Trophoblast cell (in vitro differentiated cells and primary cell): ENCODE data around the gene PRR5.

Experiments
- DNase-seq, 2 donors: peaks; one replicate each; pipeline ENCODE4 v3.0.0-alpha.2; 2016
- H2AFZ ChIP-seq: 2 replicates; pipeline ENCODE4 v1.6.1; 2013; ENCODE audit warnings: low read length, moderate library complexity, mild to moderate bottlenecking; ENCODE audit not compliant: insufficient read depth, poor library complexity
- H2AK5ac ChIP-seq: 2 replicates; pipeline ENCODE4 v1.6.1; 2013; ENCODE audit warnings: mild to moderate bottlenecking, low read length
- H2BK120ac ChIP-seq: 2 replicates; pipeline ENCODE4 v1.6.1; 2013; ENCODE audit warnings: low read length, mild to moderate bottlenecking, moderate library complexity; ENCODE audit not compliant: insufficient read depth, poor library complexity
- H2BK12ac ChIP-seq: 2 replicates; pipeline ENCODE4 v1.6.1; 2013; ENCODE audit warnings: mild to moderate bottlenecking, low read length, moderate library complexity
- H2BK5ac ChIP-seq: 2 replicates; pipeline ENCODE4 v1.6.1; 2013; ENCODE audit warnings: low read length, low read depth, moderate library complexity, mild to moderate bottlenecking; ENCODE audit not compliant: poor library complexity
- H3K14ac ChIP-seq: 2 replicates; pipeline ENCODE4 v1.6.1; 2013; ENCODE audit warnings: mild to moderate bottlenecking, low read length
- H3K18ac ChIP-seq: 2 replicates; pipeline ENCODE4 v1.6.1; 2013; ENCODE audit warnings: mild to moderate bottlenecking, low read length
- H3K23ac ChIP-seq: 2 replicates; pipeline ENCODE4 v1.6.1; 2013; ENCODE audit warnings: low read length
- H3K27ac ChIP-seq: 2 replicates; pipeline ENCODE4 v1.5.1; 2013; ENCODE audit warnings: low read depth, mild to moderate bottlenecking, inconsistent platforms, low read length, moderate library complexity
- H3K27me3 ChIP-seq: 2 replicates; pipeline ENCODE4 v1.6.1; 2013; ENCODE audit warnings: inconsistent platforms, mild to moderate bottlenecking, low read length, moderate library complexity; ENCODE audit not compliant: insufficient read depth
- H3K36me3 ChIP-seq, 2 experiments: 1 replicate in 1 of 2; 2 replicates in 1 of 2; pipeline ENCODE4 v1.6.1; 2013; ENCODE audit warnings: low read length in 2 of 2, mild to moderate bottlenecking in 2 of 2, moderate library complexity in 1 of 2; ENCODE audit not compliant: insufficient read depth in 2 of 2, control insufficient read depth in 1 of 2
- H3K4ac ChIP-seq: 2 replicates; pipeline ENCODE4 v1.6.1; 2013; ENCODE audit warnings: low read depth, mild to moderate bottlenecking, low read length, moderate library complexity
- H3K4me1 ChIP-seq, 2 experiments: 1 replicate in 1 of 2; 2 replicates in 1 of 2; pipeline ENCODE4 v1.6.1; 2013; ENCODE audit warnings: low read length in 2 of 2, mild to moderate bottlenecking in 2 of 2, moderate library complexity in 1 of 2; ENCODE audit not compliant: insufficient read depth in 2 of 2, control insufficient read depth in 1 of 2
- H3K4me2 ChIP-seq: 2 replicates; pipeline ENCODE4 v1.6.1; 2013; ENCODE audit warnings: inconsistent platforms, mild to moderate bottlenecking, low read length, moderate library complexity
- H3K4me3 ChIP-seq: 2 replicates; pipeline ENCODE4 v1.5.1; 2013; ENCODE audit warnings: mild to moderate bottlenecking, low read depth, low read length, inconsistent platforms
- H3K79me1 ChIP-seq: one replicate; pipeline ENCODE4 v1.6.1; 2013; ENCODE audit warnings: low read length
- H3K79me2 ChIP-seq: 2 replicates; pipeline ENCODE4 v1.6.1; 2013; ENCODE audit warnings: low read length, mild to moderate bottlenecking; ENCODE audit not compliant: control insufficient read depth, insufficient read depth, poor library complexity
- H3K9ac ChIP-seq: 2 replicates; pipeline ENCODE4 v1.6.1; 2013; ENCODE audit warnings: mild to moderate bottlenecking, low read length
- H3K9me3 ChIP-seq: 2 replicates; pipeline ENCODE4 v1.6.1; 2013; ENCODE audit warnings: low read depth, mild to moderate bottlenecking, control low read depth, inconsistent platforms, low read length; ENCODE audit not compliant: insufficient read depth
- H4K12ac ChIP-seq: 2 replicates; pipeline ENCODE4 v1.6.1; 2013; ENCODE audit warnings: low read depth, mild to moderate bottlenecking, low read length, moderate library complexity
- H4K8ac ChIP-seq: 2 replicates; pipeline ENCODE4 v1.6.1; 2013; ENCODE audit warnings: low read depth, mild to moderate bottlenecking, low read length, moderate library complexity
- H4K91ac ChIP-seq: one replicate; pipeline ENCODE4 v1.6.1; 2013; ENCODE audit warnings: low read depth, mild to moderate bottlenecking, low read length, moderate library complexity
- WGBS: extraction: QIAGEN DNeasy Blood & Tissue Kit; methylation state at CpG from one replicate; pipeline ENCODE4 v1.1.7; 2013; ENCODE audit warnings: missing lambda C conversion rate; ENCODE audit not compliant: insufficient read length, insufficient coverage; ENCODE audit errors: extremely low coverage; 5-methylcytosine and 5-hydroxymethylcytosine counted together

PRR5 gene

GRCh38 chr22:44760476-44760875 is 58.5 kb downstream of the PRR5 start:
- no peak overlapping the region for H2BK5ac ChIP-seq
- H2AK5ac ChIP-seq: no peak overlapping the region
- H4K91ac ChIP-seq: no peak overlapping the region
- no peak overlapping the region for H3K4me3 ChIP-seq
- H3K79me1 ChIP-seq: peaks cover 16% of the 10 kb centered on the region
- no peak overlapping the region for H2AFZ ChIP-seq
- peaks cover 39 to 41% of the 10 kb centered on the region in 2 experiments for H3K4me1 ChIP-seq
- peaks cover 10% of the 10 kb centered on the region for H3K79me2 ChIP-seq
- no peak overlapping the region for H3K4me2 ChIP-seq
- no peak overlapping the region for H2BK120ac ChIP-seq
- no peak overlapping the region for H3K14ac ChIP-seq
- DNase-seq: no peak
- H3K36me3 ChIP-seq: peaks cover 5% of the 10 kb centered on the region in 2 experiments
- no peak overlapping the region for H4K12ac ChIP-seq
- no peak overlapping the region for H4K8ac ChIP-seq
- H3K27me3 ChIP-seq: no peaks in the 10 kb centered on the region
- H3K9ac ChIP-seq: no peak overlapping the region
- H3K18ac ChIP-seq: no peak overlapping the region
- H3K23ac ChIP-seq: no peak overlapping the region
- no peak overlapping the region for H3K27ac ChIP-seq
- H2BK12ac ChIP-seq: no peak overlapping the region
- WGBS: no CpG with 5 or more reads among the region's 5 CpGs
- peaks cover 2% of the 10 kb centered on the region for H3K9me3 ChIP-seq
- H3K4ac ChIP-seq: peak overlapping the region; percentile 89

- Histone ChIP-seq H2BK120ac (no peak overlapping the region), H3K4me3 (no peak overlapping the region), H3K23ac (no peak overlapping the region), H3K27ac (no peak overlapping the region), H2AFZ (no peak overlapping the region), H3K27me3 (no peaks in the 10 kb centered on the region), H4K91ac (no peak overlapping the region), H4K12ac (no peak overlapping the region), H3K4ac (peak overlapping the region; percentile 89), H3K18ac (no peak overlapping the region), H3K79me1 (peaks cover 12% of the 10 kb centered on the region), H2BK5ac (no peak overlapping the region), H3K4me1 (peaks cover 36 to 38% of the 10 kb centered on the region in 2 experiments), H3K9me3 (peaks cover 2% of the 10 kb centered on the region), H3K9ac (no peak overlapping the region), H2AK5ac (no peak overlapping the region), H3K36me3 (peaks cover 5% of the 10 kb centered on the region in 2 experiments), H3K4me2 (no peak overlapping the region), H2BK12ac (no peak overlapping the region), H3K14ac (no peak overlapping the region), H3K79me2 (peaks cover 13% of the 10 kb centered on the region), H4K8ac (no peak overlapping the region)
- no CpG with 5 or more reads among the region's 10 CpGs for WGBS
- no peak for DNase-seq
Observed at GRCh38 chr22:44761025-44761424, 59.0 kb downstream of the PRR5 start.

GRCh38 chr22:44764373-44764772 is 62.4 kb downstream of the PRR5 start:
- Histone ChIP-seq H3K79me2 (peaks cover 6% of the 10 kb centered on the region), H4K12ac (no peak overlapping the region), H3K23ac (no peak overlapping the region), H3K36me3 (peaks cover 5 to 9% of the 10 kb centered on the region in 2 experiments), H3K14ac (no peak overlapping the region), H3K18ac (no peak overlapping the region), H2BK12ac (no peak overlapping the region), H4K8ac (no peak overlapping the region), H3K4ac (peak overlapping the region; percentile 3), H2BK5ac (no peak overlapping the region), H3K79me1 (peaks cover 2% of the 10 kb centered on the region), H3K27ac (no peak overlapping the region), H4K91ac (no peak overlapping the region), H3K9ac (no peak overlapping the region), H3K9me3 (no peaks in the 10 kb centered on the region), H3K27me3 (no peaks in the 10 kb centered on the region), H3K4me1 (peaks cover 17 to 20% of the 10 kb centered on the region in 2 experiments), H2BK120ac (no peak overlapping the region), H3K4me2 (no peak overlapping the region), H2AFZ (no peak overlapping the region), H3K4me3 (no peak overlapping the region), H2AK5ac (no peak overlapping the region)
- WGBS: no CpG with 5 or more reads among the region's 17 CpGs
- DNase-seq: no peak

GRCh38 chr22:44764974-44765373 is 63.0 kb downstream of the PRR5 start:
- Histone ChIP-seq H2BK12ac (no peak overlapping the region), H3K27ac (no peak overlapping the region), H4K8ac (no peak overlapping the region), H2BK5ac (no peak overlapping the region), H3K18ac (no peak overlapping the region), H3K4me3 (no peak overlapping the region), H2AK5ac (no peak overlapping the region), H2BK120ac (no peak overlapping the region), H3K27me3 (no peaks in the 10 kb centered on the region), H4K12ac (no peak overlapping the region), H3K79me2 (peaks cover 6% of the 10 kb centered on the region), H3K79me1 (peaks cover 2% of the 10 kb centered on the region), H3K9ac (no peak overlapping the region), H3K14ac (no peak overlapping the region), H3K9me3 (no peaks in the 10 kb centered on the region), H3K4me1 (peaks cover 12 to 14% of the 10 kb centered on the region in 2 experiments), H3K4ac (no peak overlapping the region), H3K23ac (no peak overlapping the region), H4K91ac (no peak overlapping the region), H3K4me2 (no peak overlapping the region), H3K36me3 (peaks cover 5 to 9% of the 10 kb centered on the region in 2 experiments), H2AFZ (no peak overlapping the region)
- no CpG with 5 or more reads among the region's 4 CpGs for WGBS
- no peak for DNase-seq
